Heart right ventricle (tissue), 16 donors: ENCODE data around the gene TAS2R43. TPM values are rescaled to one million over a fixed set of nuclear protein-coding genes. Genes with fewer than 3 reads are reported as not detected.
"Not testable (repeated sequence)": the region's sequence is repeated elsewhere in the genome, so short reads cannot be mapped to it uniquely, and the experiment has no call there.

Experiments used
- ATAC-seq, 8 donors: fragments of 200-7000 bp; cut with Tn5 transposase; one replicate each; pipeline ENCODE4 v1.9.1; 2020; ENCODE audit warnings: mild to moderate bottlenecking in 8 of 8, moderate library complexity in 8 of 8, moderate number of reproducible peaks in 1 of 8
- DNase-seq, 2 donors: peaks; one replicate each; pipeline ENCODE4 v3.0.0-alpha.2; 2020
- H3K27ac ChIP-seq, 10 donors: fragments of 200-600 bp; sonication (generic) in 2 of 10; one replicate each; pipeline versions ENCODE4 v1.5.0 to v1.8.0; 2020 to 2022; ENCODE audit warnings: mild to moderate bottlenecking in 3 of 10
- H3K27me3 ChIP-seq, 7 donors: fragments of 200-600 bp; one replicate each; pipeline ENCODE4 v1.8.0; 2021 to 2022; ENCODE audit warnings: mild to moderate bottlenecking in 2 of 7
- H3K36me3 ChIP-seq, 9 donors: fragments of 200-600 bp; sonication (generic) in 1 of 9; one replicate each; pipeline versions ENCODE4 v1.5.0 to v1.8.0; 2020 to 2022; ENCODE audit warnings: mild to moderate bottlenecking in 2 of 9
- H3K4me1 ChIP-seq, 9 donors: fragments of 200-600 bp; sonication (generic) in 1 of 9; one replicate each; pipeline versions ENCODE4 v1.5.0 to v1.8.0; 2020 to 2022; ENCODE audit warnings: mild to moderate bottlenecking in 4 of 9
- H3K4me3 ChIP-seq, 10 donors: fragments of 200-600 bp; sonication (generic) in 2 of 10; one replicate each; pipeline versions ENCODE4 v1.5.0 to v1.8.0; 2020 to 2022; ENCODE audit warnings: mild to moderate bottlenecking in 7 of 10, moderate library complexity in 2 of 10
- H3K9me3 ChIP-seq, 11 donors: fragments of 200-600 bp in 10 of 11; sonication (generic) in 2 of 11; one replicate each; pipeline versions ENCODE4 v1.5.0 to v1.8.0; 2013 to 2022; ENCODE audit warnings: mild to moderate bottlenecking in 2 of 11, control low read depth in 1 of 11, moderate library complexity in 1 of 11
- WGBS, 2 donors: extraction: QIAGEN DNeasy Blood & Tissue Kit; methylation state at CpG; one replicate each; pipeline ENCODE4 v1.1.7; 2013; ENCODE audit warnings: inconsistent platforms in 1 of 2; 5-methylcytosine and 5-hydroxymethylcytosine counted together
- intact Hi-C, 10 donors: fragments of 100-400 bp; cut with DNase I; formaldehyde crosslinking; loops; one replicate each; pipeline versions ENCODE4 v1.11.1 to v1.14.2; 2022
- polyA plus RNA-seq, 2 donors: library from polyadenylated mRNA; stranded (reverse); fragments of 200-250 nt; gene quantifications; one replicate each; pipeline ENCODE4 v1.2.3, GENCODE V29; 2013
- total RNA-seq, 10 donors: library from RNA; stranded (reverse); fragmentation: NEBNext Ultra II Directional in 3 of 10; extraction: Animal tissue kit (Norgen Biotek cat#: 25700) in 3 of 10; gene quantifications; one replicate each; pipeline versions ENCODE4 v1.2.1 to v1.2.4, GENCODE V29; 2021 to 2023
- TF ChIP-seq, protein P1 (sequence below), 9 donors: fragments of 200-600 bp; sonication (generic) in 2 of 9; IDR thresholded peaks; one replicate each; pipeline versions ENCODE4 v1.5.0 to v1.8.0; 2021 to 2022; ENCODE audit warnings: antibody characterized with exemption in 9 of 9, mild to moderate bottlenecking in 5 of 9, moderate library complexity in 1 of 9
- donor health status: Arrhythmogenic right ventricular cardiomyopathy.
- donor health status: ischemic (EF 13 %, LVEDD 7.1; RV severe dilation, severe dysfunction).
- donor health status: healthy with polysubstance abuse.
- donor health status: DM: no; HTN: yes; CAD: no.
- donor health status: DM: no; HTN: no; CAD: no.
- donor health status: ischemic (EF 25% LVEDD 6.9; RV normal size, moderate dysfunction).
- donor health status: ischemic (EF 25% LVEDD 5.7; RV mildly dilated, moderate dysfunction).
- donor health status: healthy.
- donor health status: DM: yes; HTN: yes; CAD: no.
- donor health status: Ischemic cardiomyopathy.
- donor health status: ischemic (EF 35%, LVEDD 5.7; RV mildly dilated, moderate dysfunction).
- donor health status: nonischemic (EF 11% LVEDD 7.7; RV severe dilation, severe dysfunction).
- donor health status: DM: yes; HTN: yes; CAD: no.
- donor health status: PGD.
- donor health status: ischemic (EF 29% LVEDD 5.4; RV normal size, mild dysfunction).
- donor health status: nonischemic (EF 23%, LVEDD 6.1; RV moderate dilation, normal function).

Gene TAS2R43
- total and polyA plus RNA-seq, 12 donors = 0.28 to 0.53 (median 0.31) TPM; not detected in 8

DNA sequence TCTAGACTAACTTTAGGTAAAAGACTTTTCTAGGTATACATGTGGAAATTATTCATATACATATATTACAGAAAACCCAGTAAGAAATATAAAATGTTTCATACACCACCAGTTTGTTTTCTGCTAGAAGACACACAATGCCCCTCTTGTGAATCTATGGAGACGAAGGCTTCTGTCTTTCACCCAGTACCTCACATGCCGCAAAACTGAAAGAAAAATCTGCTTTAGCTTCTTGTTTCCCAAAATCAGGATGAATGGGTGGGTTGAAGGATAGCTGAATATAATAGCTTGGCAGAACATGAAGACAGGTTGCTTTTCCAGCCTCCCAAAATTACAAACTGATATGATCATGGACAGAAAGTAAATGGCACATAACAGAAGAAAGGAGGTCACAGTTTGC, 41.0 kb upstream of the TAS2R43 start:
- DNase-seq = no peak
- Histone ChIP-seq H3K27ac (no peak overlapping the region), H3K27me3 (no peaks in the 10 kb centered on the region), H3K4me1 (peaks cover 0 to 35% (median 14%) of the 10 kb centered on the region in 9 donors), H3K9me3 (no peaks in the 10 kb centered on the region), H3K36me3 (peaks cover 0 to 6% (median 0%) of the 10 kb centered on the region in 9 donors), H3K4me3 (no peak overlapping the region)
- 89 to 96% methylated on average over 2 of the region's 2 CpGs for WGBS, 2 donors
- intact Hi-C loops = no loop called here
- TF ChIP-seq, protein P1, sequence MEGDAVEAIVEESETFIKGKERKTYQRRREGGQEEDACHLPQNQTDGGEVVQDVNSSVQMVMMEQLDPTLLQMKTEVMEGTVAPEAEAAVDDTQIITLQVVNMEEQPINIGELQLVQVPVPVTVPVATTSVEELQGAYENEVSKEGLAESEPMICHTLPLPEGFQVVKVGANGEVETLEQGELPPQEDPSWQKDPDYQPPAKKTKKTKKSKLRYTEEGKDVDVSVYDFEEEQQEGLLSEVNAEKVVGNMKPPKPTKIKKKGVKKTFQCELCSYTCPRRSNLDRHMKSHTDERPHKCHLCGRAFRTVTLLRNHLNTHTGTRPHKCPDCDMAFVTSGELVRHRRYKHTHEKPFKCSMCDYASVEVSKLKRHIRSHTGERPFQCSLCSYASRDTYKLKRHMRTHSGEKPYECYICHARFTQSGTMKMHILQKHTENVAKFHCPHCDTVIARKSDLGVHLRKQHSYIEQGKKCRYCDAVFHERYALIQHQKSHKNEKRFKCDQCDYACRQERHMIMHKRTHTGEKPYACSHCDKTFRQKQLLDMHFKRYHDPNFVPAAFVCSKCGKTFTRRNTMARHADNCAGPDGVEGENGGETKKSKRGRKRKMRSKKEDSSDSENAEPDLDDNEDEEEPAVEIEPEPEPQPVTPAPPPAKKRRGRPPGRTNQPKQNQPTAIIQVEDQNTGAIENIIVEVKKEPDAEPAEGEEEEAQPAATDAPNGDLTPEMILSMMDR (IDR thresholded peaks at IDR 0.05) = no peak
- ATAC-seq = no peak

DNA sequence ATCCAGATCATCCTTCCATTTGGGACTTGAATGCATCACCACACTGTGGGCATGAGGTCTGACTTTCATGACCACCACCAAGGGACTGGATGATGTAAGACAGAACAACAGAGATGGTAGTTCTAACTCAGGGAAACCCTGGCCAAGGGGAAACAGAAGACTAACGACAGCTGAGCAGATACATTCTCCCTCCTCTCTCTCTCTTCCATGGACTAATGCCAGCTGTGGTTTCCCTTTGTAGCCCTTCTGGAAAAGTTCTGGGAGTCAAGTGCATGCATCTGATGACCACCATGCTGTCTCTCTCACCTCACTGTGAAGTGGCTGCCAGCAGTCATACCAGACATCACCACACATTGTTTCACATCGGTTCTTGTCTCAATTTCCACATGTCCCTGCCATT, 38.9 kb upstream of the TAS2R43 start:
- peak in 6 of 8 donors; percentile 11 to 64 (median 32) for ATAC-seq
- H3K36me3 ChIP-seq = peaks cover 0 to 6% (median 0%) of the 10 kb centered on the region in 9 donors
- TF ChIP-seq, protein P1 (IDR thresholded peaks at IDR 0.05) = no peak
- DNase-seq = peak in 1 of 2 donors; percentile 22
- intact Hi-C loops = no loop called here
- H3K4me3 ChIP-seq = no peak overlapping the region
- peaks cover 0 to 35% (median 14%) of the 10 kb centered on the region in 9 donors for H3K4me1 ChIP-seq
- no peaks in the 10 kb centered on the region for H3K9me3 ChIP-seq
- WGBS, 2 donors = 0 to 17% methylated on average over 2 of the region's 2 CpGs
- H3K27me3 ChIP-seq = no peaks in the 10 kb centered on the region
- no peak overlapping the region for H3K27ac ChIP-seq

DNA sequence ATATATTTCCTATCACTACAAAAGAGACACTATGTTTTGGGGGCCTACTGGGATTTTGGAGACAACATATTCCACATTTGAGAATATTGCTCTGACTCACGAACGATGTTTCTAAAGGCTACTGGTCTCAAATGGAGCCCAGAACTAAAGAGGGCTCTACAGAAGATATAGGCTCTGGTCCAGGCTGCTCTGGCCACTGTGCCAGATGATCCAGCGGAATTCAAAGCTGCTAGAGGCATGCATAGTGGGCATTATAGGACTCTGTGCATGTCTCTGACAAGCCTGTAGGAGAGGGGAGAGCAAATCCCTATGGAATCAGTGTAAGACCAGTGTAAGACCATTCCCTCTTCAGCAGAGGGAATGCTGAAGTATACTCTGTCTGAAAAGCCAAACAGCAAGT, 38.3 kb upstream of the TAS2R43 start:
- WGBS, 2 donors = 67 to 75% methylated on average over 3 of the region's 3 CpGs
- ATAC-seq (peak in 5 of 8 donors; percentile 28 to 61 (median 51)), DNase-seq (no peak)
- H3K4me1 ChIP-seq = peaks cover 0 to 35% (median 14%) of the 10 kb centered on the region in 9 donors
- no peak overlapping the region for H3K27ac ChIP-seq
- TF ChIP-seq, protein P1 (IDR thresholded peaks at IDR 0.05) = no peak
- intact Hi-C loops = no loop called here
- H3K36me3 ChIP-seq = peaks cover 0 to 6% (median 0%) of the 10 kb centered on the region in 9 donors
- no peaks in the 10 kb centered on the region for H3K27me3 ChIP-seq
- H3K4me3 ChIP-seq = no peak overlapping the region
- no peaks in the 10 kb centered on the region for H3K9me3 ChIP-seq

DNA sequence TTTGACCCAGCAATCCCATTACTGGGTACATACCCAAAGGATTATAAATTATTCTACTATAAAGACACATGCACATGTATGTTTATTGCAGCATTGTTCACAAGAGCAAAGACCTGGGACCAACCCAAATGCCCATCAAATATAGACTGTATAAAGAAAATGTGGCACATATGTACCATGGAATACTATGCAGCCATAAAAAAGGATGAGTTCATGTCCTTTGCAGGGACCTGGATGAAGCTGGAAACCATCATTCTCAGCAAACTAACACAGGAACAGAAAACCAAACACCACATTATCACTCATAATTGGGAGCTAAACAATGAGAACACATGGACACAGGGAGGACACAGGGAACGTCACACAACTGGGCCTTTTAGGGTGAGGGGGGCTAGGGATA, 22.0 kb upstream of the TAS2R43 start:
- H3K9me3 ChIP-seq = peaks cover 0 to 66% (median 13%) of the 10 kb centered on the region in 11 donors

DNA sequence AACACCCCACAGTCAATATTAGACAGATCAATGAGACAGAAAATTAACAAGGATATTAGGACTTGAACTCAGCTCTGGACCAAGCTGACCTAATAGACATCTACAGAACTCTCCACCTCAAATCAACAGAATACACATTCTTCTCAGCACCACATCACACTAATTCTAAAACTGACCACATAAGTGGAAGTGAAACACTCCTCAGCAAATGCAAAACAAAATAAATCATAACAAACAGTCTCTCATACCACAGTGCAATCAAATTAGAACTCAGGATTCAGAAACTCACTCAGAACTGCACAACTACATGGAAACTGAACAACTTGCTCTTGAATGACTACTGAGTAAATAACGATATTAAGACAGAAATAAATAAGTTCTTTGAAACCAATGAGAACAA, 19.1 kb upstream of the TAS2R43 start:
- H3K4me3 ChIP-seq, ATAC-seq: not testable (repeated sequence)

More for the DNA sequence above, 22.0 kb upstream of the TAS2R43 start:
- H3K27me3 ChIP-seq, ATAC-seq, H3K27ac ChIP-seq, intact Hi-C loops, H3K4me3 ChIP-seq, DNase-seq, H3K4me1 ChIP-seq: not testable (repeated sequence)
- H3K36me3 ChIP-seq = peaks cover 0 to 17% (median 0%) of the 10 kb centered on the region in 9 donors
- 100% methylated on average over 1 of the region's 1 CpG for WGBS, 2 donors

More for the DNA sequence above, 19.1 kb upstream of the TAS2R43 start:
- DNase-seq, intact Hi-C loops, H3K27ac ChIP-seq, H3K27me3 ChIP-seq, H3K4me1 ChIP-seq: not testable (repeated sequence)
- Histone ChIP-seq H3K36me3 (peaks cover 0 to 11% (median 0%) of the 10 kb centered on the region in 9 donors), H3K9me3 (peaks cover 0 to 50% (median 5%) of the 10 kb centered on the region in 11 donors)
- 97 to 99% methylated on average over 1 of the region's 1 CpG for WGBS, 2 donors
